Right atrium auricular region (tissue), 2 donors: ENCODE measurements around the gene OGDHL. TPM values are rescaled to one million over a fixed set of nuclear protein-coding genes. Genes with fewer than 3 reads are reported as not detected.

Experiments
- DNase-seq: peaks from one replicate; pipeline ENCODE4 v3.0.0-alpha.2; 2019; ENCODE audit warnings: low spot score
- H3K27ac ChIP-seq, 2 donors: fragments of 200-600 bp; sonication (generic); 1 replicate in 1 of 2; 2 replicates in 1 of 2; pipeline ENCODE4 v1.5.1; 2016 to 2019
- H3K27me3 ChIP-seq, 2 donors: fragments of 200-600 bp; sonication (generic); one replicate each; pipeline versions ENCODE4 v1.5.1 to v1.6.0; 2017 to 2019
- H3K36me3 ChIP-seq: fragments of 200-600 bp; sonication (generic); one replicate; pipeline ENCODE4 v1.5.1; 2016
- H3K4me1 ChIP-seq, 2 donors: fragments of 200-600 bp; sonication (generic); one replicate each; pipeline versions ENCODE4 v1.5.1 to v1.6.0; 2017 to 2019
- H3K4me3 ChIP-seq, 2 donors: fragments of 200-600 bp; sonication (generic); 1 replicate in 1 of 2; 2 replicates in 1 of 2; pipeline ENCODE4 v1.5.1; 2017 to 2019; ENCODE audit warnings: mild to moderate bottlenecking in 1 of 2, moderate library complexity in 1 of 2
- H3K9me3 ChIP-seq, 2 donors: fragments of 200-600 bp; sonication (generic); one replicate each; pipeline ENCODE4 v1.5.1; 2019
- total RNA-seq, 2 donors: library from RNA; depleted of rRNA; stranded (reverse); fragments of >200 nt; gene quantifications; one replicate each; pipeline ENCODE4 v1.1.0, GENCODE V29; 2016
- TF ChIP-seq, protein P1 (sequence below), 2 donors: fragments of 200-600 bp; sonication (generic); IDR thresholded peaks; one replicate each; pipeline ENCODE4 v1.5.1; 2019; ENCODE audit warnings: antibody characterized with exemption in 2 of 2

Gene OGDHL
- total RNA-seq, 2 donors from 2014 or later = 5.2 to 6.4 TPM

DNA sequence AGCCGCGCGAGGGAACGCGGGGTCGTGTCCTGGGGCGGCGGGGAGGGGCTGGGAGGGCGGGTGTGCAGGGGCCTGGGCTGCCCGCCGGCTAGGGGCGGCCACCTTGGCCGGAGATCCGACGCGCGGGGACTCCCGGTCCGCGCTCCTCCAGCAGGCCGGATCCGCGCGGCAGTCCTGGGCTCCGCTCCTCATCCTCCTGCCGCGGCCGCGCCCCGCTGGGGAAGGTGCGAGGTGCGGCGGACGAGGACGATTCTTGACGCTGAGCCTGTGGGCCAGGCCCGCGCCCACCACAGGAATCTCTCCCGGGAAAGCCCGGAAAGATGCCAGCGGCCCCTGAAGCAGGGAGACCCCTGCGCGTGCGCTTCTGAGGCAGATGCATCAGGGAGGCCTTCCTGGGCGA lies 6.6 kb upstream of the OGDHL start:
- DNase-seq = no peak
- Histone ChIP-seq H3K4me3 (no peak overlapping the region), H3K9me3 (peaks cover 0 to 4% of the 10 kb centered on the region in 2 donors), H3K36me3 (no peaks in the 10 kb centered on the region), H3K27me3 (peaks cover 0 to 17% of the 10 kb centered on the region in 2 donors), H3K4me1 (no peaks in the 10 kb centered on the region), H3K27ac (no peak overlapping the region)
- TF ChIP-seq, protein P1, sequence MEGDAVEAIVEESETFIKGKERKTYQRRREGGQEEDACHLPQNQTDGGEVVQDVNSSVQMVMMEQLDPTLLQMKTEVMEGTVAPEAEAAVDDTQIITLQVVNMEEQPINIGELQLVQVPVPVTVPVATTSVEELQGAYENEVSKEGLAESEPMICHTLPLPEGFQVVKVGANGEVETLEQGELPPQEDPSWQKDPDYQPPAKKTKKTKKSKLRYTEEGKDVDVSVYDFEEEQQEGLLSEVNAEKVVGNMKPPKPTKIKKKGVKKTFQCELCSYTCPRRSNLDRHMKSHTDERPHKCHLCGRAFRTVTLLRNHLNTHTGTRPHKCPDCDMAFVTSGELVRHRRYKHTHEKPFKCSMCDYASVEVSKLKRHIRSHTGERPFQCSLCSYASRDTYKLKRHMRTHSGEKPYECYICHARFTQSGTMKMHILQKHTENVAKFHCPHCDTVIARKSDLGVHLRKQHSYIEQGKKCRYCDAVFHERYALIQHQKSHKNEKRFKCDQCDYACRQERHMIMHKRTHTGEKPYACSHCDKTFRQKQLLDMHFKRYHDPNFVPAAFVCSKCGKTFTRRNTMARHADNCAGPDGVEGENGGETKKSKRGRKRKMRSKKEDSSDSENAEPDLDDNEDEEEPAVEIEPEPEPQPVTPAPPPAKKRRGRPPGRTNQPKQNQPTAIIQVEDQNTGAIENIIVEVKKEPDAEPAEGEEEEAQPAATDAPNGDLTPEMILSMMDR (IDR thresholded peaks at IDR 0.05) = no peak

- peaks cover 0 to 4% of the 10 kb centered on the region in 2 donors for H3K9me3 ChIP-seq
- TF ChIP-seq, protein P1 (IDR thresholded peaks at IDR 0.05) = no peak
- peaks cover 0 to 17% of the 10 kb centered on the region in 2 donors for H3K27me3 ChIP-seq
- no peak overlapping the region for H3K4me3 ChIP-seq
- DNase-seq = no peak
- no peak overlapping the region for H3K27ac ChIP-seq
- no peaks in the 10 kb centered on the region for H3K36me3 ChIP-seq
- no peaks in the 10 kb centered on the region for H3K4me1 ChIP-seq
These were observed 6.2 kb upstream of the OGDHL start for GRCh38 chr10:49768329-49768728.

DNA sequence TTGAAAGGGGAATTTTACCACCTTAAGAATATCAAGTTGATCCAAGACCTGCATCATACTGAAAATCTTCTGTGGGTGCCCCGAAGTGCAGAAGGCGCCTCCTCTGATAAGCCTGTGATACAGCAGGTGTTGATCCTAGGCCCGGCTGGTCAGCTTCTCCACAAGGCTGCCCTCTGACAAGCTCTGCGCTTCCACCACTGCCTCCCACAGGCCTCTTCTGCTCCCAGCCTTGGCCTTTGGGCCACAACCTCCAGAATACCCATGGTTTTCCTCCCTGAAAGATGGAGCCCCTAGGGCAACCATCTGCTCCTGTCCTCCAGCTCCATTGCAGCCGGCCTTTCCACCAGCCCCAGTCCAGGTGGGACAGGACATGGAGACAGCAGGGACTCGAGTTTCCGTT lies 5.6 kb upstream of the OGDHL start:
- H3K27me3 ChIP-seq = peaks cover 0 to 17% of the 10 kb centered on the region in 2 donors
- no peak overlapping the region for H3K27ac ChIP-seq
- H3K4me3 ChIP-seq = no peak overlapping the region
- peaks cover 0 to 4% of the 10 kb centered on the region in 2 donors for H3K9me3 ChIP-seq
- no peak for DNase-seq
- H3K4me1 ChIP-seq = no peaks in the 10 kb centered on the region
- TF ChIP-seq, protein P1 (IDR thresholded peaks at IDR 0.05) = no peak
- H3K36me3 ChIP-seq = no peaks in the 10 kb centered on the region

GRCh38 chr10:49766484-49766883 lies 4.4 kb upstream of the OGDHL start:
- Histone ChIP-seq H3K27ac (no peak overlapping the region), H3K4me3 (no peak overlapping the region), H3K4me1 (peaks cover 0 to 11% of the 10 kb centered on the region in 2 donors), H3K9me3 (peaks cover 0 to 4% of the 10 kb centered on the region in 2 donors), H3K36me3 (no peaks in the 10 kb centered on the region), H3K27me3 (peaks cover 0 to 17% of the 10 kb centered on the region in 2 donors)
- no peak for DNase-seq
- TF ChIP-seq, protein P1 (IDR thresholded peaks at IDR 0.05) = no peak

DNA sequence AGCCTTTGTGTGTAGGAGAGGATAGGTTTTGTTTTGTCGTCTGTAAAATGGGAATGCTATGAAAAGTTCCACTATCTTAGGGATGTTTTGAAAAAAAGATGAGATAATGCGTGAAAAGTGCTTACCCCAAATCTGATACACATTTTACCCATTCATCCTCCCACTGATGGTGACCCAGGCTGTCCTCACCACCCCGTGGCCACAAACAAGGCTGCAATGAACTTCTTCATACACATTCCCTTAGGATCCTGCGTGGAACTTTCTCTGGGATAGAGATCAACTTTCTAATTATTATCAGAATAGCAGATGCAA lies 399 bp upstream of the OGDHL start:
- H3K27me3 ChIP-seq = no peaks in the 10 kb centered on the region

More for the DNA sequence above, 399 bp upstream of the OGDHL start:
- Histone ChIP-seq H3K9me3 (peaks cover 0 to 4% of the 10 kb centered on the region in 2 donors), H3K36me3 (no peaks in the 10 kb centered on the region), H3K4me3 (peak overlapping the region in 1 of 2 donors; percentile 58), H3K27ac (no peak overlapping the region), H3K4me1 (peaks cover 0 to 12% of the 10 kb centered on the region in 2 donors)
- no peak for DNase-seq
- TF ChIP-seq, protein P1 (IDR thresholded peaks at IDR 0.05) = no peak
